ENCODE results near the gene C6orf163. TPM values are rescaled to one million over a fixed set of nuclear protein-coding genes. Genes with fewer than 3 reads are reported as not detected.
"Not testable (repeated sequence)": the region's sequence is repeated elsewhere in the genome, so short reads cannot be mapped to it uniquely, and the experiment has no call there.

The C6orf163 gene
- total RNA-seq (ENCODE audit: insufficient read depth, low replicate concordance), result 4.3 TPM

DNA sequence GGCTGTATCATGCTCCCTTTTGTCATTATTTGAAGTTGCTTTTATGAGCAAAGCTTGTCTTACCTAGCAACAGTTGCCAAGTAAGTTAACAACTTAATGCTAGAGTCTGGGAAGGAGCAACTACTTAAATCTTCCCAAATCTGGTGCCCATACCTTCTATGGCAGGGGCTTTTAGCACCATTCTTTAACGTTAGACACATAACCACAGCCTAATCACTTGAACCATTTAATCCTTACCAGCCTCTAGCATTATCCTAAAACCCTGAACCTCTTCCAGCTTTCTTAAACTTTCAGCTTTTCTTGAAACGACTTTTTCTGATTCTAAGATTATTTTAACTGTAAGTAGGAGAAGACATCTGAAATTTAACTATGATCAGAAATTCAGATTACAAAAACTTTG, at the start of gene C6orf163:
Gene C6orf163, plus strand, starts transcription at position 83 of the 400 bp plus-strand sequence. Its CDS starts 287 bp downstream, at position 370.
- peak; percentile 91 for DNase-seq (ENCODE audit: low spot score)

DNA sequence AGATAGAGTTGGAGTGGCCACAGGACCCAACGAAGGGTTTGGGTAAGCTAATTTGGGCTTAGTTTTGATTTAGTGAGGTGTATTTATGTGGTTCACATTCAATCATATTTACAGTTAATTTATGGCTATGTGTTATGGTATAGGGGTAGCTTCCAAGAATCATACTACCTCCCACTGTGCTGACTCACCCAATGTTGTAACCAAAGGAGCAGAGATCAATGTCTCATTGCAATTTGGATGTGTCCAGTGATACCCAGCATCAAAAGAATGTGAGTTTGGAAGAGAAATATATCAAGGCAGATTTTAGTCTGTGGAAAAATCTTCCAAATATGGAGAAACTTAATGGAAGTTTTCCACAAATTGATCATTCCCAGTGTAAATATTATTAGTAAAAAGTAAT, 47.5 kb upstream of the C6orf163 start:
- no peak for DNase-seq (ENCODE audit: low spot score)

DNA sequence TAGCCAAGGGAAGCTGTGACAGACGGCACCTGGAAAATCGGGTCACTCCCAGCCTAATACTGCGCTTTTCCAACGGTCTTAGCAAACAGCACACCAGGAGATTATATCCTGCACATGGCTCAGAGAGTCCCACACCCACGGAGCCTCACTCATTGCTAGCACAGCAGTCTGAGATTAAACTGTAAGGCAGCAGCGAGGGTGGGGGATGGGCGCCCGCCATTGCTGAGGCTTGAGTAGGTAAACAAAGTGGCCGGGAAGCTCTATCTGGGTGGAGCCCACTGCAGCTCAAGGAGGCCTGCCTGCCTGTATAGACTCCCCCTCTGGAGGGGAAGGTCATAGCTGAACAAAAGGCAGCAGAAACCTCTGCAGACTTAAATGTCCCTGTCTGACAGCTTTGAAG, 43.3 kb upstream of the C6orf163 start:
- DNase-seq (ENCODE audit: low spot score), result not testable (repeated sequence)

DNA sequence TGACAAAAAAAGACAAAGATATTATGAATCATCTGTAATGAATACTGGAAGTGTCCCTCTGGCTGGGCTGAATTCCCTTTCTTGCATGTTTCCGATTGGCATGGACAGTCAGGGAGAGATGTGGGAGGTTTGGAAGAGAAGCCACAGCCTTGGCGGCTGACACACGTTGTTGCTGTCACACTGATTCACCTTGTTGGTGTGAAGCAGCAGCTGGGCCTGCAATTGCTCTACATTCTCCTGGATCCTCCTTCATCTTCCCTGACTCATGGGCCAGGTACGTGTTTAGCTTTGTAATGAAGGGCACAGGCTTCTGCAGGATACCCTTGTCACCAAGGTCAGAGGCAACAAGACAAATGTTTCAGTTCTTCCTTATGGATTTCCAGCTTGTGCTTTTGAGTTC, 35.6 kb upstream of the C6orf163 start:
- no peak for DNase-seq (ENCODE audit: low spot score)

DNA sequence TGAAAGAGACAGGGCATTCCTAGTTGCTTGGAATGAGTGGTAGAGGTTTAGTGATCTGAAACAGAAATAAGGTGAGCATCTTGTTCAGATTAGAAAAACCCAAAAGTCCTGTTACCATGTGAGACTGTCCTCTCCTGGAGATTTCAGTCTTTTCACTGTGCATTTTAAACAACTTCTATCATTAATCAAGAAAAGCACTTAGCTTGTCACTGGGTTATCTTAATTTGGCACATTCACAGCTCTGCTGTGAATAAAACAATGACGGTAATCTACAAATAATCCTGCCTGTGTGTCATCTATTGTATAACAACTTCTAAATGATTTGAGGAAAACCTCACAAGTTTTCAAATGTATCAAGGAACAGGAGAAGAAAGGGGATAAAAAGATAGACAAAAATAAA, 31.8 kb upstream of the C6orf163 start:
- no peak for DNase-seq (ENCODE audit: low spot score)

DNA sequence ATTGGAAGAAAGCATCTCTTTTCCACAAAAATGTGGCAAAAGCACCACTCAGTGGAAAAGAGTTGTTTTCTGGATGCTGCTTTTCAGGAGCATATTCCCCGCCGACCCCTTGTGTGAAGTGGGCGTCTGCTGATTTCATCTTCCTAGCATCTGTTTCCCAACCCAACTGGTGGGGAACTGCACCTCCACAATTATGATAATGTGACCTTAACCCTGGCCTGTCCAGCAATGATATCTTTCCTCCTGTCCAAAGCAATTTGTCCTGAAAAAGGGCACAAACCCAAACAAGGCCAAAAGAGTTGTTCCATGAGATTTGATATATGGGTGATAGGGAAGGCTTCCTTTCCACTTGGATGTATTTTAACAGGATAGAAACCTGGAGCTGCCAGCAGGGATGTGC, 29.5 kb upstream of the C6orf163 start:
- no peak for DNase-seq (ENCODE audit: low spot score)

DNA sequence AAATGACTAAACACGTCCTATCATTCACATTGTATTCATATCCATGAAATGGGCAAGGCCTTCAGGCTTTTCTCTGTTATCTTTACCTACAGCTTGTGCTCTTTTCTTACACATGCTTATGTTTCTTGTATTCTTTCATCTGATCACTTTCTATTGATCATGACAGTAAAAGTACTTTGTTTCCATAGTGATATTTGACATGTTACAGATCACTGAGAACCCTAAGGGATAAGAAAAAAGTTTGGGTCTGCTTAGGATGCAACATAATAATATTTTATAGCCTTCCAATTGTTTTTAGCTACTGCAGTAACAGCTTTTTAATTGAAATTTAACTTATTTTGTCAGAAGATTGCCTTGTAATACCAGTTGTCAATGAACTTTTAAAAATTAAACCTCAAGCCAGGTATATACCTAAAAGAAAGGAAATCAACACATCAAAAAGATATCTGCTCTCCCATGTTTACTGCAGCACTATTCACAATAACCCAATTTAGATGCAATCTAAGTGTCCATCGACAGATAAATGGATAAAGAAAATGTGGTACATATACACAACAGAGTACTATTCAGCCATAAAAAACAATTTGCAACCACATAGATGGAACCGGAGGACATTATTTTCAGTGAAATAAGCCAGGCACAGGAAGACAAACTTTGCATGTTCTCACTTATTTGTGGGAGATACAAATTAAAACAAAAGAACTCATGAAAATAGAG, 25.2 kb upstream of the C6orf163 start:
- DNase-seq (ENCODE audit: low spot score), result no peak

DNA sequence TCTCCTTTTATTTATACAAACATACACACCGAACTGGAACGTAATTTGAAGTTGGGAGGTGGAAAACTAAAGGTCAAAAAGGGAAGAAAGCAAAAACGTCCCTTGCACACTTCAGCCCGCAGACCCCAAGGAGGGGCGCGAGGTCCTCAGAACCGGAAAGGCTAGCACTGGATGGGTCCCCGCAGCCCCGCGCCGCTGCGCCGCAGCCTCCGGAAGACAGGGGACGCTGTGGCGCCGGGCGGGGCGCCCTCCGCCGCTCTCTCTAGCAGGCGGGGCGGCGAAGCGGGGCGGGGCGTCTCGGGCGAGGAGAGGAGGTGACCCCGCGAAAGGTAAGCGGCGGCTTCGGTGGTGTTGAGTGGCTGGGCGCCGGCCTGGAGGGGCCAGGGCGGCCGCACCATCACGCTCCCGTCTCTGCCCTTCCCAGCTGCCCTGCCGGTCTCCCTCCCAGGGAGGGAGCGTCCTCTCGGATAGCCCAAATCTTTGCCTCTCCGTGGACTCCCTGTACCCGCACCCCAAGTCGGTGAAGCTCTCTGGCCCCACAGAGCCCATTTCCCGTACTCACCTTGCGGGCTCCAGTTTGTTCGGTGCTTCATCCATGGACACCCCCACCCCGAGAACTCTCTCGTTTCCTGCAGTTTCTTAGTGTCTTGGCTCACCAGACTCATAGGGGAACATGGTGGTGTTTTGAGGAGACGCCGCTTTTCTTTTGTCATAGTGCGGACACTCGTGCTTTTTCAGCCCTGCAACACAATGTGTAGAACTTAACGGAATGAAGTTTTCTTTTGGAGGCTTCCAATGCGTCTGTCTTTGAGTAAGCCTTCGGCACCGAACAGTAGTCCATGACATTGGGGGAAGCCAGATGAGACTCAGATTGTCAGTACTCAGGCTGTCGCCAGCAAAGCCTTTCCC, 22.1 kb upstream of the C6orf163 start, which contains the start of gene SMIM8:
Gene SMIM8, plus strand, starts transcription at position 285 of the 909 bp plus-strand sequence. CDS start 14,444 bp downstream, outside the sequence.
- DNase-seq (ENCODE audit: low spot score), result peak; percentile 73

DNA sequence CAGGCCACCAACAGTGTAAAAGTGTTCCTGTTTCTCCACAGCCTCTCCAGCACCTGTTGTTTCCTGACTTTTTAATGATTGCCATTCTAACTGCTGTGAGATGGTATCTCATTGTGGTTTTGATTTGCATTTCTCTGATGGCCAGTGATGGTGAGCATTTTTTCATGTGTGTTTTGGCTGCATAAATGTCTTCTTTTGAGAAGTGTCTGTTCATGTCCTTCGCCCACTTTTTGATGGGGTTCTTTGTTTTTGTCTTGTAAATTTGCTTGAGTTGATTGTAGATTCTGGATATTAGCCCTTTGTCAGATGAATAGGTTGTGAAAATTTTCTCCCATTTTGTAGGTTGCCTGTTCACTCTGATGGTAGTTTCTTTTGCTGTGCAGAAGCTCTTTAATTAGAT, 20.7 kb upstream of the C6orf163 start:
- not testable (repeated sequence) for DNase-seq (ENCODE audit: low spot score)

DNA sequence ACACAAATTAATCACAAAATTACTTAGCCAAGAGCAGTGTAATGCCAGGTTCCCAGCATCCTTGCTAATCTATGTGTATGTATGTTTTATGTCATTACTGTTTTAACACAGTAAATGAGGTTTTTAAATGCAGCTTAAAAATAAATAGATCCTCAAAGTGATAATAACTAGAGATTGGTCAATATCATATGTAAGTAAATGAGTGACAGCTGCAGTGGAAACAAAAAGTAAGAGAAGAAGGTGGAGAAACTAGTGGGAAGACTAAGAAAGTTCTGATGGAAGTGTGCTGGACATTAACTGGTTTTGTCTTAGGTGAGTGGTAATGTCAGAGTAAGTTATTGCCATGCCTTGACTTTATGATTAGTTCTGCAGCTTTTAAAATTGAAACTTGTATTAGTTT, 13.7 kb upstream of the C6orf163 start:
- DNase-seq (ENCODE audit: low spot score), result no peak

DNA sequence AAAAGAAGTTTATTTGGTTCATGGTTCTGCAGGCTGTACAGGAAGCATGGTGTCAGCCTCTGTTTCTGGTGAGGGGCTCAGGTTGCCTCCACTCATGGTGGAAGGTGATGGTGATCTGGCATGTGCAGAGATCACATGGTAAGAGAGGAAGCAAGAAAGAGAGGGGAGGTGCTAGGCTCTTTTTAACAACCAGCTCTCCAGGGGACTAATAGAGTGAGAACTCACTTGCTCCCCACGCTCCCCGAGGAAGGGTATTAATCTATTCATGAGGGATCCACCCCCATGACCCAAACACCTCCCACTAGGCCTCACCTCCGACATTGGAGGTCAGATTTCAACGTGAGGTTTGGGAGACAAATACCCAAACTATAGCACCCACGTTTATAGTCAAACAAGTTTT, 11.6 kb upstream of the C6orf163 start:
- no peak for DNase-seq (ENCODE audit: low spot score)

DNA sequence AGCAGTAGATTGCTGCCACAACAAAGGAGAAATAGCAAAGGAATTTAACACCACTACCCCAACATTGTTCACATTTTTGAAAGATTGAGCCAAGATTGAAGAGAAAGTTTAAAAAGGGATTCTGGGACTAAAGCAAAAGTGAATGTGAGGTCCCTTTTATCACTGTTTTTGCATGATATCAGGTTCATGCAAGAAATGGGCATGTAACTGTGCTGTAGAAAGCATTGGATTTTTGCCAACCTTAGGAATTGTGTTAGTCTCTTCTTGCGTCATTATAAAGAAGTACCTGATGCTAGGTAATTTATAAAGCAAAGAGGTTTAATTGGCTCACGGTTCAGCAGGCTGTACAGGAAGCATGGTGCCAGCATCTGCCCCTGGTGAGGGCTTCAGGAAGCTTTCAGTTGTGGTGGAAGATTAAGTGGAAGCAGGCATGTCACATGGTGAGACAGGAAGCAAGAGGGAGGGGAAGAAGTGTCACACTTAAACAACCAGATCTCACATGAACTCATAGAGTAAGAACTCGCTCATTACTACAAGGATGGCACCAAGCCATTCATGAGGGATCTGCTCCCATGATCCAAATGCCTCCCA, 10.9 kb upstream of the C6orf163 start:
- no peak for DNase-seq (ENCODE audit: low spot score)

DNA sequence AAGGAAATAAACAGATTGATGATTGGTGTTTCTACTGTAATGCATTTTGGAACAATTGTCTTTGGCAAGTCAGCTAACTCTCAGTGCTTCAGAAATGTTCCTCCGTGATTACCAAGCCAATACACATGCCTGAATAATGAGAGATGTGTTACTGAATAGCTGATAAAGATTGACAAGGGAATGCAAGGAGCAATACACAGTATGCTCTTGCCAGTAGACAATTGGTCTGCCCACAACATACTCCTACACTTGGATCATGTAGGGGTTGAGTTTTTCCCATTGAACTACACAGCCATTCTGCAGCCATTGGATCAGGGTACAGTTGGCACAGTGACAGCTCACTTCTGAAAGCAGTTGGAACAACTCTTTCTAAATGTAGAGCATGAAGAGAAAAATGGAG, 9.9 kb upstream of the C6orf163 start:
- DNase-seq (ENCODE audit: low spot score), result no peak

DNA sequence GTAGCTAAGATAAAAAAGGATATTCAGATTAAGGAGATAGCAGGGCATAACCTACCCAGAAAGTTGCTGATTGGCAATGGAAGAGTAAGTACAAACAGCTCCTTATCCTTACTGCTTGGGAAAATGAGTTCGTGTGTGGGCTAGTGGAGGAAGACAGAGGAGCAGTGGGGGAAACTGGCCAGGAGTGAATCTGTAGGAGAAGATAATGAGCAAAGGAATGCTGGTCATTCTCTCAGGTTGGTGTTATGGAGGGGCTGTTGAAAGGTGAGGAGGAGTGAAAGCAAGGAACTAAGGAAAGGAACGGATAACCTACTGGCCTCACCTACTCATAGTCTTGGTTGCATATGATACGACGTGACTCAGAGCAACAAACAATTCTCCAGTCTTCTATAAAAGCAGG, 8.2 kb upstream of the C6orf163 start:
- no peak for DNase-seq (ENCODE audit: low spot score)

DNA sequence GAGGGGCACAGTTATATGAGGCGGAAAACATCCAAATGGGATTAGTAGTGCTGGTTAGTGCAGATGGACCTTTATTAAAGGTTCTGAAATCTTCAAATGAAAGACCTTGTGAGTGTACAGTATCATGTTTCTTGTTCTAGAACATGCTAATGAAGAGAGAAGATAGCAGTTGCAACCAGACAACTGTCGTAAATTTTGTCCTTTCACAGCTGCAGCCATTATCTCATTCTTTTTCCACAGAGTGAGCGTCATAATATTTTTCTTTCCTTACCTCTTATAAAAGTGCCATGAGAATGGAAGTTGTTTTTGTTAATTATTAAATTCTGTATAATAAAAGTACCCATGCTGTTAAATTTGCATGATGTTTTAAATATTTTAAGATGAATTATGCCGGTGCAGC, 4.4 kb upstream of the C6orf163 start:
- DNase-seq (ENCODE audit: low spot score), result peak; percentile 37

DNA sequence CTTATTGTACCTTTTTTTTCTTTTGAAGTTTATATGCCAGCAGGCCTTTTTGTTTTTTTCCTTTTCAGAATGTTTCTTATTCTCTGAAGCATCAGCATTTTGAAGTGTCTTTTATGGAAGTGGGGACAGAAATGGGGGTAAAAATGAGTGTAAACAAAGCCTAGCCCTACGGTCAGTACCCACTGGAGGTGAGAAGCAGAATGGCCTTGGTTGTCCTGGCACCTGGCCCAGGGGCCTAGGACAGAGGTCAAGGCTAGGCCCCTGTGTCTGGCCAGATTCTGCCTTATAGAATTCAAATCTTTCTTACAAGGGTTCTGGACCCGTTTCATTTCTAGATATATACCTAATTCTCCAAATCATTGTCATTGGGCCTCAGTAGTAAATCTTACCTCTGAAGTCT, 3.5 kb upstream of the C6orf163 start:
- no peak for DNase-seq (ENCODE audit: low spot score)

DNA sequence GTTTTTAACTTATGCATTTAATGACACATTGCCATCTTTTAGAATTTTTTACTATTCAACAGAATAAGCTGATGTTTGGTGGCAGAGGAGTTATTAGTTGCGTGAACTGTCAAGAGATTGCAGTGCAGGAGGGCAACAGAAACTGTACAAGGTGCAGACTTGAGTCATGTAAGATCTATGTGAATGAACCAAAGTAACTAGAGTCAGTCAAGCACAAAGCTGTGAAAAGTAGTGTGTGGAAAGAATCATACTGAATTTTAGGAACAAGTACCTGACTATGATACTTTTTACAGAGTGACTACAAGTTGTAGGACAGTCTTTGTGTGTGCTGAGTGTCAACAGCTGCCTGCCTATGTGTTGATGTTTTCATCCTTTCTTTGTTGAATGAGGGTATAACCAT, 2.7 kb upstream of the C6orf163 start:
- DNase-seq (ENCODE audit: low spot score), result no peak

DNA sequence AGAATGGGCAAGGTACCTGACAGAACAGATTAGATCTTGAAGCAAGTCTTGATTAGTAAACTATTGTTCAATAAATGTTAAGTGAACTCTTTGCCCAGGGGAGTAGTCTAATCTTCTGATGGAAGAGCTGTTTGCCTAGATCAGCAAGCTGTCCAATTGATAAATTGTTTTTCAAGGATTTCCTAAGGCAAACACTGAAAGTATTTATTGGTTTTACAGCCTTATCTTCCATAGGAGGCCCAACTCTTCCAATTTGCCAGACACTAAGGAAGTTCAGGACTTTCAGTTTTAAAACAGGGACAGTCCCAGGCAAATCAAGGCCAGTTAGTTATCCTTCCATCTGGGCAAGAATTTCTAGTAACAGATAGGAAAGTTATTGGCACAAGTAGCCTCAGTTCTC, 1.8 kb upstream of the C6orf163 start:
- DNase-seq (ENCODE audit: low spot score), result peak; percentile 21

DNA sequence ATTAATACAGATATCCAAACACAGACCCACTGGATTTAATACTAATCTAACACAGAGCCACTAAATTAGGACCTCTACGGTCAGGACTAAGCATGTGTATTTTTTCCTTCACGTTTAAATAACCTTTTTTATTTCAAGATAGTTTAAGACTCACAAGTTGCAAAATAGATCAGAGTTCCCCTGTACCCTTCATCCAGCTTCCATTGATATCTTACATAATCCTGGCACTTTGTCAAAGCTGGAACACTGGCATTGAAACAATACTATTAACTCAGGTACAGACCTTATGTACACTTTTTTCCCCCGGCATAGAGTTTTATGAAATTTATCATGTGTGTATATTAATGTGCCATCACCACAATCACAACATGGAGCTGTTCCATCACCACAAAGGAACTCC, 2.1 kb downstream of the C6orf163 start:
- DNase-seq (ENCODE audit: low spot score), result no peak

DNA sequence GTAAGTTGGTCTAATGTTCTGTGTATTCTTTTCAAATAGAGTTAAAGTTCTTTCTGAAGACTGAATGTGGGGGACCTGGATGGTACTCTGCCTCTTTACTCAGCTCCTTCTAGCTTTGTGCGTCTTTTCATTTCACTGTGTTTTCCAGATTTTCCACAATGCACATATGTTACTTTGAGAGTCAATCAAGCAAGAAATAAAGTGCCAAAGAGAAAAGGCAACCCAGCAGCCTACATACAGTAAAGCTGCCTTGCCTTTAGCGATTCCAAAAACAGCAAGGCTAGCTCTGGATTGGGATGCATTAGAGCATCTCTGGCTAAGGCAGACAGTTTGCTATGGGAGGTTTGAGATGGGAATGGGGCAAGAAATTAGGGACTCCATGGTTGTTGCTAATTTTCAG, 5.3 kb downstream of the C6orf163 start:
- DNase-seq (ENCODE audit: low spot score), result no peak

DNA sequence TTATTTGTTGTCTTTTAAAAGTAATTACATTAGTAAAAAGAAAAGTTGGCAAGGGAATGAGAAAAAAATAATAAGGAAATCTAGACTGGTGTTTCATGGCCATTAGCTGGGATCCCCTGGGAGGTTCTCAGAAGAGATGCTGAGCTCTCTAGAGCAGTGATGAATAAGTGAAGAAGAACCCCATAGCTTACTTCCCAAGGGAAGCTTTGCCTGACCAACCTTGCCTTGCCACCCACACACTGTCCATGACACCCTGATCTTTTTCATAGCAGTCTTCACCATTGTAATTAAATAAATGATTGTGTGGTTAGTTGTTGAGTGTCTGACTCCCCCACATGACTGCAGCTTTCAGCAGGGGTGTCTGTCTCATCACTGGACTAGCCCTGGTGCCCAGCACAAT, 5.9 kb downstream of the C6orf163 start:
- no peak for DNase-seq (ENCODE audit: low spot score)

DNA sequence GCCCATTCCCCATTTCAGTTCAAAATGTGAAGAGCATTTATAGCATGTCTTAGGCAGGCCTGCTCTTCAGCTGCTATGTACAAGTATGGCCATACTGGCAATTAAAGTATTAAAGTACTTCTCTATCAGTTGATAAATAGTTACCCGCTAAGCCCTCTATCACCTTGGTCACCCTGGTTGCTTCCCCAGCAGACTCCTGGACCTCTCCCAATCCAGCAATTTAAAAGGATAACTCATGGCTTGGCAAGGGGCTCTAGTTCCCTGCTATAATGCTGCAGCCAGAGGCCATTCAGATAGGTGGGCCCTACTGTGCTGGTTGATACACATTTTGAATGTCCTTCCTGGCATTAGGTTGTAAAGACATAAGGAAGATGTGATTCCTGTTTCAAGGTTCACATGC, 7.0 kb downstream of the C6orf163 start:
- no peak for DNase-seq (ENCODE audit: low spot score)

All from umbilical cord (tissue), 2 donors.